ENCODE data around the gene MAGI2. TPM values are rescaled to one million over a fixed set of nuclear protein-coding genes. Genes with fewer than 3 reads are reported as not detected.
A peak's percentile ranks its signal among the peaks of the same experiment; 100 is the strongest.

Gene MAGI2
- total and polyA plus RNA-seq, 2 of the 13 experiments (the other 11 are each of a cell fraction or from before 2014, with no cell fraction given): 1.5 to 3.8 TPM

DNA sequence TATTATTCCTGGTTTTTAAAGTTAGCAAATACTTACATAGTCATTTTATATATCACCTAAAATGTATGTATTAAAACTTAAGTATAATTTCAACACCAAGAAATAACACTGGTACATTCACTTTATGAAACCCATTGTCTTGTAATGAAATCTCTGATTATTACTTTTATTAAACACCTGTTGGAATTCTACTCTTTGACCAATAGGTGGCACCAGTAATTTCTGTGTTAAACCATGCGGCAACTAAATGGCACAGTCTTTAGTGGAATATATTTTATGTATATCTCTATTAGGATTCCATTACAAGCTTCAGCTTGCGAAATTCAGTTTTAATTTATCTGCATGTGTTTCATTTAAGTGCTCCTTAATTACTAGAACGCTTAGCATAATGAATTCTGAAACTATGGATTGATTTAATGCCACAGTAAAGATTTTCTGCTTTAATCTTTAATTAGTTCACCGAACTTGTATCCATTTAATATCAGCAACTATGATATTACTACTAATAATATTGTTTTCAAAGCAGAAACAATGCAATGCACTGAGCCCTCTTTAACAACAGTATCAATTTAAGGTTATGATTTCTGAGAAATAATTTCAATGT lies 181.3 kb downstream of the MAGI2 start (continued):
- TF ChIP-seq ZNF251 (CRISPR knock-in tag; IDR thresholded peaks at IDR 0.05): no peak
- TF ChIP-seq SP4 (CRISPR knock-in tag; IDR thresholded peaks at IDR 0.05): no peak
- TF ChIP-seq PAX8 (CRISPR knock-in tag; IDR thresholded peaks at IDR 0.05; ENCODE audit: borderline replicate concordance): no peak
- TF ChIP-seq, protein P1, sequence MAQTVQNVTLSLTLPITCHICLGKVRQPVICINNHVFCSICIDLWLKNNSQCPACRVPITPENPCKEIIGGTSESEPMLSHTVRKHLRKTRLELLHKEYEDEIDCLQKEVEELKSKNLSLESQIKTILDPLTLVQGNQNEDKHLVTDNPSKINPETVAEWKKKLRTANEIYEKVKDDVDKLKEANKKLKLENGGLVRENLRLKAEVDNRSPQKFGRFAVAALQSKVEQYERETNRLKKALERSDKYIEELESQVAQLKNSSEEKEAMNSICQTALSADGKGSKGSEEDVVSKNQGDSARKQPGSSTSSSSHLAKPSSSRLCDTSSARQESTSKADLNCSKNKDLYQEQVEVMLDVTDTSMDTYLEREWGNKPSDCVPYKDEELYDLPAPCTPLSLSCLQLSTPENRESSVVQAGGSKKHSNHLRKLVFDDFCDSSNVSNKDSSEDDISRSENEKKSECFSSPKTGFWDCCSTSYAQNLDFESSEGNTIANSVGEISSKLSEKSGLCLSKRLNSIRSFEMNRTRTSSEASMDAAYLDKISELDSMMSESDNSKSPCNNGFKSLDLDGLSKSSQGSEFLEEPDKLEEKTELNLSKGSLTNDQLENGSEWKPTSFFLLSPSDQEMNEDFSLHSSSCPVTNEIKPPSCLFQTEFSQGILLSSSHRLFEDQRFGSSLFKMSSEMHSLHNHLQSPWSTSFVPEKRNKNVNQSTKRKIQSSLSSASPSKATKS (CRISPR knock-in tag; IDR thresholded peaks at IDR 0.05): no peak
- no peak for TF ChIP-seq PHF8 (CRISPR knock-in tag; IDR thresholded peaks at IDR 0.05)
- TF ChIP-seq AKAP8 (CRISPR knock-in tag; IDR thresholded peaks at IDR 0.05): no peak
- TF ChIP-seq, protein P2, sequence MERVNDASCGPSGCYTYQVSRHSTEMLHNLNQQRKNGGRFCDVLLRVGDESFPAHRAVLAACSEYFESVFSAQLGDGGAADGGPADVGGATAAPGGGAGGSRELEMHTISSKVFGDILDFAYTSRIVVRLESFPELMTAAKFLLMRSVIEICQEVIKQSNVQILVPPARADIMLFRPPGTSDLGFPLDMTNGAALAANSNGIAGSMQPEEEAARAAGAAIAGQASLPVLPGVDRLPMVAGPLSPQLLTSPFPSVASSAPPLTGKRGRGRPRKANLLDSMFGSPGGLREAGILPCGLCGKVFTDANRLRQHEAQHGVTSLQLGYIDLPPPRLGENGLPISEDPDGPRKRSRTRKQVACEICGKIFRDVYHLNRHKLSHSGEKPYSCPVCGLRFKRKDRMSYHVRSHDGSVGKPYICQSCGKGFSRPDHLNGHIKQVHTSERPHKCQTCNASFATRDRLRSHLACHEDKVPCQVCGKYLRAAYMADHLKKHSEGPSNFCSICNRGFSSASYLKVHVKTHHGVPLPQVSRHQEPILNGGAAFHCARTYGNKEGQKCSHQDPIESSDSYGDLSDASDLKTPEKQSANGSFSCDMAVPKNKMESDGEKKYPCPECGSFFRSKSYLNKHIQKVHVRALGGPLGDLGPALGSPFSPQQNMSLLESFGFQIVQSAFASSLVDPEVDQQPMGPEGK (CRISPR knock-in tag; IDR thresholded peaks at IDR 0.05): no peak
- no peak for TF ChIP-seq CHD4 (IDR thresholded peaks at IDR 0.05; ENCODE audit: borderline replicate concordance, low read length)
- TF ChIP-seq, protein P3, sequence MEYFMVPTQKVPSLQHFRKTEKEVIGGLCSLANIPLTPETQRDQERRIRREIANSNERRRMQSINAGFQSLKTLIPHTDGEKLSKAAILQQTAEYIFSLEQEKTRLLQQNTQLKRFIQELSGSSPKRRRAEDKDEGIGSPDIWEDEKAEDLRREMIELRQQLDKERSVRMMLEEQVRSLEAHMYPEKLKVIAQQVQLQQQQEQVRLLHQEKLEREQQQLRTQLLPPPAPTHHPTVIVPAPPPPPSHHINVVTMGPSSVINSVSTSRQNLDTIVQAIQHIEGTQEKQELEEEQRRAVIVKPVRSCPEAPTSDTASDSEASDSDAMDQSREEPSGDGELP (IDR thresholded peaks at IDR 0.05; ENCODE audit: borderline replicate concordance, low read depth): no peak
- peak; percentile 59 for TF ChIP-seq STAG1 (CRISPR knock-in tag; IDR thresholded peaks at IDR 0.05)
- TF ChIP-seq ZNF143 (CRISPR knock-in tag; IDR thresholded peaks at IDR 0.05): no peak
